C1 segment of cervical spinal cord (tissue), 14 donors: ENCODE data around the gene PHLDB3.

Source experiments
- DNase-seq, 14 donors: peaks; one replicate each; lab custom pipeline; 2025; lab: John Stamatoyannopoulos, UW

The PHLDB3 gene

DNA sequence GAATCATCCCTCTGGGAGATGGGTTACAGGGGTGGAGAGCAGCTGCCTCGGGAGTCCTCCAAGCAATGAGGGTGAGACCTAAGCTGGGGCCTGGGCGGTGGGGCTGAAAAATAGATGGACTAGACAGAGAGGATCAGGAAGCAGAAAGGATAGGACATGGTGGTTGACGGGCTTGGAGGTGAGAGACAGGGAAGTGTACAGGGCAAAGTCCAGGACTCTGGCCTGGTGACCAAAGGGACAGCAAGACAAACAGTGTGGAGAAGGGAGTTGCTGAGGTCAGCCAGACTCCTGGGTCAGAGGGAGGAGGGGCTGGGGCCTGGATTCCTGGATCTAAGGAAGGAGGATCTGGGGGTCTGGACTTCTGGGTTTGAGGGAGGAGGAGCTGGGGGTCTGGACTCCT lies 5.5 kb downstream of the PHLDB3 start:
- DNase-seq = no peak

DNA sequence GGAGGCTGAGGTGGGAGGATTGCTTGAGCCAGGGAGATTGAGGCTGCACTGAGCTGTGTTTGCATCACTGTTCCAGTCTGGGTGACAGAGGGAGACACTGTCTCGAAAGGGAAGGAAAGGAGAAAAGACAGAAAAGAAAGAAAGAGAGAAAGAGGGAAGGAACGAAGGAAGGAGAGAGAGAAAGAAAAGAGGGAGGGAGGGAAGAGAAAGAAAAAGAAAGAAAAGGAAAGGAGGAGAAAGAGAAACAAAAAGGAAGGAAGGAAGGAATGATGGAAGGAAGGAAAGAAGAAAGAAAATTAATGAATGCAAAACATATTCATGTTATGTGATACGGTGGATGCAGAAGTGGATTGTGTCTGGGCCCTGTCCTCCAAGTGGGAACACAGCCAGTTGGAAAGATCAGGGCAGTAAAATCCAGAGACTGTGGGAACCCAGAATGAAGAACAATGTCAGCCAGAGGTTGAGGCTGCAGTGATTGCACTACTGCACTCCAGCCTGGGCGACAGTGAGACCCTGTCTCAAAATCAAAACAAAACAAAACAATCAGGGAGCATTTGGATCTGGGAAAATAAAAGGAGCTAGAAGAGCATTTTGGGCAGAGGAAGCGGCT lies 6.2 kb downstream of the PHLDB3 start:
- no peak for DNase-seq

DNA sequence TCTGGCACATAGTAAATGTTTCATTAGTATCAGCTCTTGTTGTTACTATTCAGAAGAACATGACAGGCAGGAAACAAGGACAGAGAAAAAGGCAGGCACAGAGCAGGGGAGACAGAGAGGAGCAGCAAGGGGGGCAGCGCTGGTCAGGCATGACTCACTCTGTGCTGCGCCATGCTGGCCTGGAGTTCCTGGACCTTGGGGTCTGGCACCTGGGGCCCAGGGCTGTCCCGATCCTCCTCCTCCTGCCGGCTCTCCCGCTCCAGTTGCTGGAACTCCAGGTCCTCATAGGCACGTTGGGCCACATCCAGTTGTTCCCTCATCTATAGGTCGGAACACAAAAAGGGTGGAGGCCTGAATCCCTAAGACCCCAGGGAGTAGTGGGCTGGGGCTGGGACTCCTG lies 7.6 kb downstream of the PHLDB3 start:
- DNase-seq = no peak

DNA sequence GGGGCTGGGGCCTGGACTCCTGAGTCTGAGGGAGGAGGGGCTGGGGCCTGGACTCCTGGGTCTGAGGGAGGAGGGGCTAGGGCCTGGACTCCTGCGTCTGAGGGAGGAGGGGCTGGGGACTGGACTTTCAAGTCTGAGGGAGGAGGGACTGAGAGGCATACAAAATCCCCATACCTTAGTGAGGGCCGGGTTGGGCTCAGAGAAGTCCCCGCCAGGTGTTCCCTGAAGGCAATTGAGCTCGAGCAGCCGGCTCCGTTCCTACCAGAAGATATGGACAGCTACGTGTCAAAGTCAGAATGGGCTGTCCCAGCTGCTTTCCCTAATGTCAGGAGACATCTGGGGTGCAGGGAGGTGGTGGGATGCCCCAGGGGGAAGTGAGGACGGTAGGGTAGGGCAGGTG lies 9.5 kb downstream of the PHLDB3 start:
- no peak for DNase-seq

DNA sequence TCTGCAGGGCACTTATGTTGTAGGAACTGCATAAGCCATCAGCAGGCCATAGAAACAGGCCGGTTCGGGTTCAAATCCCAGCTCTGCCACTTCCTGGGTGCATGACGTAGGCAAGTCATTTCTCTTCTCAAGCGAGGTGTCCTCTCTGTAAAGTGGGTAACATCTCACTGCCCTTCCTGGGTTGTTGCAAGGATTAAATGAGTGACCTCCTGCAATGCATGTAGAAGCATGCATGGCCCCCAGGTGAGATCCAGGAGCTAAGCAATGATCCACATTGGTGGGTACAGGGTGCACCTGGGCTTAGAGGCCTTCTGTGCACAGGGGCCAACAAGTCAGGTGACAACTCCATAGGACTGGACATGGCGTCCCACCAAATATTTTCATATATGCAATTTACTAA lies 13.8 kb downstream of the PHLDB3 start:
- no peak for DNase-seq

DNA sequence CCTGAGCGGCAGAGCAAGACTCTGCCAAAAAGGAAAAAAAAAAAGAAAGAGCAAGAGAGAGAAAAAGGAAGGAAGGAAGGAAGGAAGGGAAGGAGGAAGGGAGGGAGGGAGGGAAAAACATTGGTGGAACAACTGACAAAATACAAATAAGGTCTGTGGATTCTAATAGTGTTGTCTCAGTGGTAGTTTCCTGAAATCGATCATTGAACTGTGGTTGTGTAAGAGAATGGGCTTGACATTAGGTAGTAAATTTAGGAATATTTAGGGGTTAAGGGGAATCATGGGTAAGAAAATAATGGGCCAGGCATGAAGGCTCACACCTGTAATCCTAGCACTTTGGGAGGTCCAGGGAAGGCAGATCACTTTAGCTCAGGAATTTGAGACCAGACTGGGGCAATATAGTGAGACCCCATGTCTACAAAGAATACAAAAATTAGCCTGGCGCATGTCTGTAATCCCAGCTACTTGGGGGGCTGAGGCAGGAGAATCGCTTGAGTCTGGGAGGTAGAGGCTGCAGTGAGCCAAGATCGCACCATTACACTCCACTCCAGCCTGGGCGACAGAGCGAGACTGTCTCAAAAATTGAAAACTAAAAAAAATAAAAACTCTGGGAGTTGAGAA lies 14.5 kb downstream of the PHLDB3 start:
- DNase-seq = no peak

DNA sequence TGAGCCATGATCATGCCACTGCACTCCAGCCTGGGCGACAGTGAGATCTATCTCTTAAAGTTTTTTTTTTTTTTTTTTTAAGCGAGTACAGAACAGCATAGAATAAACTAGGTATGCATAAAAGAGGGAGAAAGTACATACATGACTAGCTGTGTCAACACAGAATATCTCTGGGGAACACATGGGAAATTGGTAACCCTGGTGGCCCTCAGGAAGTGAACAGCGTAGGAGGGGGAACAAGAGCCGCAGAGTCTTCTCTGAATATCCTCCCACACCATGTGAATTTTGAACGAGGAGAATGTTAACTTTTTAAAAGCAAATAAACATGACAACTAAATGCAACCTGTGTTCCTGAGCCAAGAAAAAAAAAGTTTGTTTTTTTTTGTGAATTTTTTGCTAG lies 15.2 kb downstream of the PHLDB3 start:
- DNase-seq = no peak

DNA sequence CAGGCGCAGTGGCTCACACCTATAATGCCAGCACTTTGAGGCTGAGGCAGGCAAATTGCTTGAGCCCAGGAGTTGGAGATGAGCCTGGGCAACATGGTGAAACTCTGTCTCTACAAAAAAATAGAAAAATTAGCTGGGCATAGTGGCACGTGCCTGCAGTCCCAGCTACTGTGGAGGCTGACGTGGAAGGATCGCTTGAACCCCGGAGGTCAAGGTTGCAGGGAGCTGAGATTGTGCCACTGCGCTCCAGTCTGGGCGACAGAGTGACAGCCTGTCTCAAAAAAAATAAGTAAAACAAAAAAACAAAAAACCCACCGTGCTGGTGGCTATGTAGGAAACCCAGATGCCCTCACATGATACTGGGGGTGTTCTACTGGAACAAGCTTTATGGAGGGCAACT lies 16.4 kb downstream of the PHLDB3 start:
- no peak for DNase-seq

DNA sequence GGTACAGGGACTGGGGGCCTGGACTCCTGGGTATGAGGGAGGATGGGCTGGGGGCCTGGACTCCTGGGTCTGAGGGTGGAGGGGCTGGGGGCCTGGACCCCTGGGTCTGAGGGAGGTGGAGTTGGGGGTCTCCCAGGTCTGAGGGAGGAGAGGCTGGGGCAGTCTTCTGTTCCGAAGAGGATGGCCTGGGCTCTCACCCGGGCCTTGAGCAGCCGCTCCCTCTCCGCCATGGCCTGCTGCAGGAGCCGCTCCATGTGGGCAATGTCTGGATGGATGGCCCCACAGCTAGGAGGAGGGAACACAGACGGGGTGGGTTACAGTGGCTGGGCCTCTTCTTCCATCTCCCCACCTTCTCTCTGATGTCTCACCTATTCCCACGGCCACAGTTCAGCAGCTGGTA lies 18.1 kb downstream of the PHLDB3 start:
- no peak for DNase-seq

DNA sequence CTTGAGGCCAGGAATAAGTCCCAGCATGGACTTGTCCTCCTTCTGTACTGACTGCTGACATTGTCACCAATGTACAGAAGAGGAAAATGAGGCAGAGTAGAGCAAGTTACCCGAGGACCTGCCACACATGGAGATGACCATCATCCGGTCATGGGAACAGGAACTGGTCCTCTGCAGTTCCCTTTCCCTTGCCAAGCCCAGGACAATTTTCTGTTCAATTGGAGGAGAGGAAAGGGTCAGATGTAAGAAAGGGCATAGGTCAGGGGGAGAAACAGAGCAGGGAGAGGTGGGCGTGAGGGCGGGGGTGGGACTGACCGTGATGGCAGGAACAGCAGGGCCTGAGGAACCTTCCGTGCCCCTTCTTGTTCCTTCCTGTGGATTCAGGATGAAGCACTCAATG lies 18.6 kb downstream of the PHLDB3 start:
- DNase-seq = no peak

DNA sequence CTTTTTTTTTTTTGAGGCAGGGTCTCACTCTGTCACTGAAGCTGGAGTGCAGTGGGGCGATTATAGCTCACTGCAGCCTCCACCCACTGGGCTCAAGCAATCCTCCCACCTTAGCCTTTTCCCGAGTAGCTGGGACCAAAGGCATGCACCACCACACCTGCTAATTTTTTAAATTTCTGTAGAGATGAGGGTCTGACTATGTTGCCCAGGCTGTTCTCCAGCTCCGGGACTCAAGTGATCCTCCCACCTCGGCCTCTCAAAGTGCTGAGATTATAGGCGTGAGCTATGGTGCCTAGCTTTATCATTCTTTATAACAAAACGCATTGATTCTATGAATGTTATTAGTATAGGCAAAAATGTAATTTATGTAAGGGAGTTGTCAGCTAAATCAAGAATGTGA lies 21.3 kb downstream of the PHLDB3 start:
- DNase-seq = no peak

DNA sequence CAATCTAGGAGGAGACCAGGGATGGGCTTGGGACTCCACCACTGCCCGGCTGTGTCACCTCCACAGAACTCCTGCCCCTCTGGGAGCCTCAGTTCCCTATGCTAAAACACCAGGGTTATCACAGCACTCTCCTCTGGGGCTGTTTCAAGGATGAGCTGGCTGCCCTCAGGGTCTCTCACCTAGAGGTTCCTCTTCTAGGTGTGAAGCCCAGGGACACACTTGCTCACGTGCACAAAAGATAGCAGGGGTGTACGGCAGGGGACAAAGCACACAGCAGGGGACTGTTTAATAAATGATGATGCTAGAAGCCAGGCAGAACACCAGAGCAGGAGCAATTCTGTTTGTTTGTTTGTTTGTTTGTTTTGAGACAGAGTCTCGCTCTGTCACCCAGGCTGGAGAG lies 22.4 kb downstream of the PHLDB3 start:
- DNase-seq = no peak

DNA sequence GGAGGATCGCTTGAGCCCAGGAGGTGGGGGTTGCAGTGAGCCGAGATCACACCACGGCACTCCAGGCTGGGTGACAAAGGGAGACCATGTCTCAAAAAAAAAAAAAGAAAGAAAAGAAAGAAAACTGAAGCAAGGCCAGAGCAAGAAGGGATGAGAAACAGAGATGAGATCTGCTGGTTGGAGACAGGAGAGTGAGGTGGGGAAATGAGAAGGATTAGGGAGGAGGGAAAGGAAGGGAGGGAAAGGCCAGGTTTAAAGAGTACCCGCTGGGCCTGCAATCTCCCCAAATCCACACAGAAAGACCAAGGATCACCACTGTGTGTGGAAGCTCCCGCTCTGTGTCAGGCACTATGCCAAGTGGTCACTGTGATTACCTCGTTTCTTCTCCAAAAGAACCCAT lies 22.8 kb downstream of the PHLDB3 start:
- no peak for DNase-seq

DNA sequence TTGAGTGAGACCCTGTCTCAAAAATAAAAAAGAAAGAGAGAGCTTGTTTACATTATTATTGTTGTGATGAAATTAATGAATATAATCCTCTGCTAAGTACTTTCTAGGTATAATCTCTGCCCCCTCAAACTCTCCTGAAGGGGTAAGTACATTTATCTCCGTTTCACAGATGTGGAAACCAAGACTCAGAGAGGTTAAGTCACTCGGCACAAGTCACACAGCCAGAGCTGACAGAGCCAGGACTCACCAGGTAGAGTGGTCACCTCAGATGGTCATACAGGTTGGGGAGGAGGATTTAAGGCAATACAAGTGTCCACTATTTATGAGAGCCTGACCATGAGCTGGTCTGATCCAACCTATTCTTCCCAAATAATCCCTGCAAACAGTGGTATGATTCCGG lies 24.0 kb downstream of the PHLDB3 start:
- no peak for DNase-seq

DNA sequence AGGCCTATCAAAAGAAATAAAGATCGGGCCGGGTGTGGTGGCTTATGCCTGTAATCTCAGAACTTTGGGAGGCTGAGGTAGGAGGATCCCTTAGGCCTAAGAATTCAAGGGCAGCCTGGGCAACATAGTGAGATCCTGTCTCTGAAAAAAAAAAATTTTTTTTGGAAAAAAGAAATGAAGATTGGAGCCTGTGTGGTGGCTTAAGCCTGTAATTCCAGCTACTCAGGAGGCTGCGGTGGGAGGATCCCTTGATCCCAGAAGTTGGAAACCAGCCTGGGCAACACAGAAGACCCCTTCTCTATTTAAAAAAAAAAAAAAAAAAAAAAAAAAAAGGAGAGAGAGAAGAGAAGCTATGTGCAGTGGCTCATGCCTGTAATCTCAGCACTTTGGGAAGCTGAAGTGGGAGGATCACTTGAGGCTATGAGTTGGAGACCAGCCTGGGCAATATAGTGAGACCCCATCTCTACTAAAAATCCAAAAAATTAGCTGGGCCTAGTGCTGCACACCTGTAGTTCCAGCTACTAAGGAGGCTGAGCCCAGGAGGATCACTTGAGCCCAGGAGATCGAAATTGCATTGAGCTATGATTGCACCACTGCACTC lies 24.5 kb downstream of the PHLDB3 start:
- DNase-seq = no peak

DNA sequence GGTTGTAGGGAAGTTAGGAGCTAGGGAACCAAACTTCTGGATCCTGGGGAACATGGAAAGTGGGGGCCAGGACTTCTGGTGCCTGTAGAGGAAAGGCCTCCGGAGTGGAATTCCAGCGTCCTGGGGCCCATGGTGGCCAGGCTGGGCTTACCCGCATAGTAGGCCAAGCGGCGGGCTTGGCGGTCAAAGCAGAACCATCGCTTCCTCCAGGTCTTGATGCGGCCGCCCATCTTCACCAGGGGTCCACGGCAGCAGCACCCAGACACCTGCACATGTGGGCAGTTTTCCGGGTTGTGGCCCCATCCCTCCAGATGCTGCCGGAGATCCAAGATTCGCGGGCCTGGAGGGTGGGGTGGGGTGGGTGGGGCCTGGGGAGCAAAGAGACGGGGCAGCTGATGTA lies 25.3 kb downstream of the PHLDB3 start:
- DNase-seq = no peak

DNA sequence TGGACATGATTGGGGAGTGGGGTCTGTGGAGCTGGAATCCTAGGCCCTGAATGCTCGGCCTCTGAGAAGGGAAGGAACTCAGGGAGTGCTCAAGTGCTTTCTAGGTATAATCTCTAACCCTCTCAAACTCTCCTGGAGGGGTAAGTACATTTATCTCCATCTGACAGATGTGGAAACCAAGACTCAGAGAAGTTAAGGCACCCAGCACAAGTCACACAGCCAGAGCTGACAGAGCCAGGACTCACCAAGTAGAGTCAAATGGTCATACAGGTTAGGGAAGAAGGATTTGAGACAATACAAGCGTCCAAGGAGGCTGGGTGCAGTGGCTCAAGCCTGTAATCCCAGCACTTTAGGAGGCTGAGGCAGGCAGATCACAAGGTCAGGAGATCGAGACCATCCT lies 26.2 kb downstream of the PHLDB3 start:
- no peak for DNase-seq

DNA sequence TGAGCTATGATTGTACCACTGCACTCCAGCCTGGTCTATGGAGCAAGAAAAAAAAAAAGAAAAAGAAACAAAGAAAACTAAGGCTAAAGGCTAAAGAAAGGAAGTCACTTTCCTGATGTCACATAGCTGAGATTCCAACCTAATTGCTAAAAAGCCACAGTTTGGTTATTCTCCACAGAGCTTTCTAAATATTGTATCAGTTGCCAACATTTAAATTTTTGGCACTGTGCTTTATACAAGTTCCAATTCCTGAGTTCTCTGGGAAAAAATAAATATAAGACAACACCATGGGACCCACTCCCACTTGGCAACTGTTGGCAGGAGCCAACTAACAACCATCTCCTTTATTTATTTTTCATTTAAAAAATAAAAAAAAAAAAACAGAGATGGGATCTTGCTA lies 27.9 kb downstream of the PHLDB3 start:
- DNase-seq = no peak

DNA sequence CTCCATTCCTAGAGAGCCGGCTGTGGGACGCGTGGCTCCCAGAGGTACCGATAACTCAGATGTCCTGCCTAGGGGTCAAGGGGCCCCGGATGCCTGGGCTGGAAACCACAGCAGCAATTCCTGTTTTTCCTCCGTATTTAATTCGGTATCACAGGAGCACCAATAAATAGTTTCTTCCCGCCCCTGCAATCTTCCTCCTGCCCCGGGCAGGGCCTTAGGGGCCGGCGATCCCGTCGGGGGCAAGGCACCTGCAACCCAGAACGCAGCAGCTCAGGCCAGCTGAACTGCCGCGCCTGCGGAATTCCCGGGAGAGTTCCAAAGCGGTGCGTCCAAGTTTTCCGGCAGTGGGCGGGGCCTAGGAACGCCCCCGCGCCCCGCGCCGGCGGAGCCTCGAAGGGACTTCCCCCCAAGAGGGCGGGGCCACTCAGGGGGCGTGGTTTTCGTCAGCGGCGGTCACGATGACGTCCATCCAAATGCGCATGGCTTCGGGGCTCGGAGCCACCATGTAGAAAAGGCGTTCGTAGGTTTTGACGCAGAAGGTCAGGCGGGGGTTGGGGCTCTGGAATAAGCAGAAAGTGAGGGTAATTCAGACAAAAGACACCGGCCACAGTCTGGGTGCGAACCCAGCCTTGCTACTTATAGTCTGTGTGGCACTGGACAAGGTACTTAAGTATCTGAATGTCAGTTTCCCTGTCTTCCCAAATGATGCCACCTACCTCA lies 29.4 kb downstream of the PHLDB3 start:
- peak; percentile 11 to 85 (median 66) for DNase-seq

DNA sequence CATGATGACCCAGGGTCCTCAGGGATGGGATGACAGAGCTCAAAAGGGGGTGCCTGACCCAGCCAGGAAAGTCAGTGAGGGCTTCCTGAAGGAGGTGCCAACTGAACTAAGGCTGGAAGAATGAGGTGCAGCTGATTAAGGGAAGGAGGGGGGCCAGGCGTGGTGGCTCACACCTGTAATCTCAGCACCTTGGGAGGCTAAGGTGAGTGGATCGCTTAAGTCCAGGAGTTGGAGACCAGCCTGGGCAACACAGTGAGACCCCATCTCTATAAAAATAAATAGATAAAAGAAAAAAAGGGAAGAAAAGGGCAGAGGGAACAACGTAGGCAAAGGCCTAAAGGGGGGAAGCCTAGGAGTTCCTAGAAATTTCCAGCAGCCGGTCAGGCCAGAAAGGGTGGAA lies 30.1 kb downstream of the PHLDB3 start:
- no peak for DNase-seq

DNA sequence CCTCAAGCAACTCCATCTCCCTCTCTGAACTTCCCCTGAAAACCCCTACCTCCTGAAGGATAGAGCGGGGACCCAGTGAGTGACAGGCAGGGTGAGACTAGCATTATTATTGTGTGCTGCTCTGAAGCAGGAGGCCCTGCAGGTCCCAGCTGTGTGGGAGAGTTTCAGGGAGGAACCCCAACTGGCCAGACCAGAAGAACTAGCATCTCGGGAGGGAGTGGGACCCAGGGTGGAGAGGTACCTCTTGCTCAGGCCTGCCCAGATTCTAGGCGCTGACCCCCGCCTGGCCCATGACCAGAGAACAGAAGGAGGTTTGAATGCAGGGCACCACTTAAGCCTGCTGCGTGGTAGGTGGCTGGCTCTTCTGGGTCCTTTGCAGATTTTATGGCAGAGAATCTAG lies 33.5 kb downstream of the PHLDB3 start:
- no peak for DNase-seq

DNA sequence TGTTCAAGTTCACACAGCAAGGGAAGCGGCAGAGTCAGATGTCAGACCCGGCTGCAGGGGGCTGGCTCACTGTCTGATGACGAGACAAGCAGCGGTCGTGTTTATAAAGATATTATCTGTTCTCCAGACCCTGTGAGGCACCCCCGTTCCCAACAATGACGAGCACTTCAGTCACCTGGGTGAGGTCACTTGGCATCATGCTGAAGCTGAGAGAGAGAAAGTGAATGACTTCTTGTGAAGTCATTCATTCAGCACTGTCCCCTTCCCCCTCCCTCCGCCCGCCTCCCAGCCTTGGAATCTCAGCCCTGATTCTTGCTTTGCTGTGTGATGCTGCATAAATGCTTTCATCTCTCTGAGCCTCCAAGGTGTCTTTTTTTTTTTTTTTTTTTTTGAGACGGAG lies 34.3 kb downstream of the PHLDB3 start:
- no peak for DNase-seq

DNA sequence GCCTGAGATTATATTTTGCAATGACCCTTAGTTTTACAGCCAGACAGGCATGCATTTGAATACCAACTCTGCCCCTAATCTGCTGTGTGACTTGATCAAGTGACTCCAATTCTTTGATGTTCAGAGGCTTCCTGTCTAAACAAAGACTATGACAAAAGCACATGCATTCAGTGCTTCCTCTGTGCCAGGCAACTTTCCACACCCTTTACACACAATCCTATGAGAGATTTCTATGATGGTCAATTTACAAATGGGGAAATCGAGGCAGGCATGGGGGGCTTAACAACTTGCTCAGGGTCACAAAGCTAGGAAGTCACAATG lies 35.4 kb downstream of the PHLDB3 start:
- no peak for DNase-seq
